Body of pancreas (tissue), 4 donors: ENCODE data around the gene SLX9. TPM values are rescaled to one million over a fixed set of nuclear protein-coding genes. Genes with fewer than 3 reads are reported as not detected.
A peak's percentile ranks its signal among the peaks of the same experiment; 100 is the strongest.

ENCODE experiments used
- ATAC-seq: fragments of 150-250 bp; one replicate; pipeline ENCODE4 v1.9.1; 2016
- DNase-seq, 4 donors: peaks; one replicate each; pipeline ENCODE4 v3.0.0-alpha.2; 2019
- H3K27ac ChIP-seq, 4 donors: fragments of 200-600 bp; sonication (generic); 1 replicate in 3 of 4; 2 replicates in 1 of 4; pipeline versions ENCODE4 v1.5.1 to v1.6.1; 2016 to 2019; ENCODE audit warnings: mild to moderate bottlenecking in 1 of 4, mixed read lengths in 1 of 4, moderate library complexity in 1 of 4
- H3K27me3 ChIP-seq, 2 donors: fragments of 200-600 bp; sonication (generic); one replicate each; pipeline ENCODE4 v1.6.0; 2016; ENCODE audit warnings: mild to moderate bottlenecking in 1 of 2
- H3K36me3 ChIP-seq, 2 donors: fragments of 200-600 bp; sonication (generic); replicated peaks in 1 of 2; 2 replicates each; pipeline ENCODE4 v1.5.1; 2016; ENCODE audit warnings: low read depth in 2 of 2; ENCODE audit not compliant: insufficient read depth in 1 of 2
- H3K4me1 ChIP-seq: fragments of 200-600 bp; sonication (generic); one replicate; pipeline ENCODE4 v1.6.0; 2016
- H3K4me3 ChIP-seq, 2 donors: fragments of 200-600 bp; sonication (generic); 1 replicate in 1 of 2; 2 replicates in 1 of 2; pipeline ENCODE4 v1.5.1; 2016 to 2019
- H3K9me3 ChIP-seq, 3 donors: fragments of 200-600 bp; sonication (generic); 1 replicate in 2 of 3; 2 replicates in 1 of 3; pipeline ENCODE4 v1.5.1; 2016
- CTCF ChIP-seq, 7 experiments: fragments of 450-650 bp in 4 of 7; fragments of 200-600 bp in 3 of 7; sonication (generic) in 3 of 7; IDR thresholded peaks; one replicate each; pipeline ENCODE4 v1.5.1; 2016 to 2019; ENCODE audit warnings: antibody characterized with exemption in 7 of 7
- POLR2A ChIP-seq, 3 donors: fragments of 450-650 bp; IDR thresholded peaks; one replicate each; pipeline ENCODE4 v1.6.1; 2016; ENCODE audit warnings: antibody characterized with exemption in 3 of 3, mild to moderate bottlenecking in 2 of 3
- WGBS, 2 donors: methylation state at CpG; one replicate each; pipeline ENCODE4 v1.1.5; 2017; 5-methylcytosine and 5-hydroxymethylcytosine counted together
- intact Hi-C: fragments of 100-400 bp; cut with DNase I; formaldehyde crosslinking; loops from one replicate; pipeline ENCODE4 v1.15.1; 2023
- total RNA-seq, 2 donors: library from RNA; depleted of rRNA; stranded (reverse); fragments of >200 nt; gene quantifications; one replicate each; pipeline ENCODE4 v1.1.0, GENCODE V29; 2016

SLX9 gene
- total RNA-seq, 2 donors from 2014 or later: 5.6 to 9.3 TPM

GRCh38 chr21:44914176-44914874 is 25.5 kb upstream of the SLX9 start:
- ATAC-seq (no peak), DNase-seq (peak in 1 of 4 donors; percentile 45)
- intact Hi-C loops: no loop called here
- no peaks in the 10 kb centered on the region for H3K9me3 ChIP-seq
- H3K4me3 ChIP-seq: no peak overlapping the region
- peak overlapping the region in 1 of 4 donors; percentile 10 for H3K27ac ChIP-seq
- no peak for TF ChIP-seq POLR2A (IDR thresholded peaks at IDR 0.05)
- TF ChIP-seq CTCF (IDR thresholded peaks at IDR 0.05): no peak
- H3K4me1 ChIP-seq: peaks cover 25% of the 10 kb centered on the region
- 71 to 85% methylated on average over 12 to 18 of the region's 18 CpGs for WGBS, 2 donors
- H3K36me3 ChIP-seq: no peaks in the 10 kb centered on the region
- H3K27me3 ChIP-seq: no peaks in the 10 kb centered on the region

- DNase-seq (no peak), ATAC-seq (no peak)
- intact Hi-C loops: no loop called here
- H3K27me3 ChIP-seq: peaks cover 0 to 3% of the 10 kb centered on the region in 2 donors
- no peak overlapping the region for H3K27ac ChIP-seq
- TF ChIP-seq CTCF (IDR thresholded peaks at IDR 0.05) (no peak), POLR2A (IDR thresholded peaks at IDR 0.05) (no peak)
- no peaks in the 10 kb centered on the region for H3K9me3 ChIP-seq
- H3K4me1 ChIP-seq: peaks cover 4% of the 10 kb centered on the region
- 45 to 56% methylated on average over 7 of the region's 7 CpGs for WGBS, 2 donors
- no peaks in the 10 kb centered on the region for H3K36me3 ChIP-seq
- no peak overlapping the region for H3K4me3 ChIP-seq
These were observed 22.9 kb upstream of the SLX9 start for GRCh38 chr21:44916965-44917364.

GRCh38 chr21:44917446-44918106 is 22.3 kb upstream of the SLX9 start:
- DNase-seq (no peak), ATAC-seq (no peak)
- Histone ChIP-seq H3K27ac (no peak overlapping the region), H3K36me3 (no peaks in the 10 kb centered on the region), H3K9me3 (no peaks in the 10 kb centered on the region), H3K27me3 (peaks cover 0 to 3% of the 10 kb centered on the region in 2 donors), H3K4me1 (no peaks in the 10 kb centered on the region), H3K4me3 (no peak overlapping the region)
- no peak for TF ChIP-seq CTCF (IDR thresholded peaks at IDR 0.05)
- no peak for TF ChIP-seq POLR2A (IDR thresholded peaks at IDR 0.05)
- 62 to 73% methylated on average over 12 to 15 of the region's 15 CpGs for WGBS, 2 donors
- intact Hi-C loops: no loop called here

GRCh38 chr21:44918107-44918470 is 21.7 kb upstream of the SLX9 start:
- Histone ChIP-seq H3K9me3 (no peaks in the 10 kb centered on the region), H3K4me1 (no peaks in the 10 kb centered on the region), H3K27me3 (peaks cover 0 to 3% of the 10 kb centered on the region in 2 donors), H3K36me3 (no peaks in the 10 kb centered on the region), H3K4me3 (no peak overlapping the region), H3K27ac (no peak overlapping the region)
- ATAC-seq (no peak), DNase-seq (no peak)
- WGBS, 2 donors: 49% methylated on average over 12 of the region's 12 CpGs; no CpG with 5 or more reads in 1 of the 2 donors
- intact Hi-C loops: no loop called here
- TF ChIP-seq CTCF (IDR thresholded peaks at IDR 0.05): no peak
- no peak for TF ChIP-seq POLR2A (IDR thresholded peaks at IDR 0.05)
